GM12878 (cell line): ENCODE results near the gene IGHMBP2.

Source experiments
- BMI1 ChIP-seq: fragments of 450-650 bp; IDR thresholded peaks from 2 replicates; pipeline ENCODE4 v1.6.1; 2016; ENCODE audit warnings: mild to moderate bottlenecking, moderate library complexity, borderline replicate concordance
- CTCF ChIP-seq, 3 experiments: IDR thresholded peaks in 2 of 3; conservative IDR thresholded peaks in 1 of 3; 2 replicates each; pipeline ENCODE4 v1.5.1; 2011; ENCODE audit warnings: low read depth in 3 of 3, low read length in 3 of 3, mild to moderate bottlenecking in 3 of 3, control low read depth in 2 of 3, moderate library complexity in 2 of 3, inconsistent platforms in 1 of 3, mixed read lengths in 1 of 3; ENCODE audit not compliant: control insufficient read depth in 2 of 3, insufficient read depth in 1 of 3; ENCODE audit errors: extremely low read depth in 1 of 3
- EZH2 ChIP-seq: IDR thresholded peaks from 2 replicates; pipeline ENCODE4 v1.6.1; 2012; ENCODE audit warnings: low read depth, mild to moderate bottlenecking, control low read depth, inconsistent platforms, low read length, borderline replicate concordance; ENCODE audit not compliant: control insufficient read depth
- NFYB ChIP-seq: IDR thresholded peaks from 2 replicates; pipeline ENCODE4 v1.6.1; 2011; ENCODE audit warnings: low read depth, mild to moderate bottlenecking, low read length, improper control_type of control experiment, moderate library complexity; ENCODE audit not compliant: insufficient read depth
- POLR2A ChIP-seq: IDR thresholded peaks from 2 replicates; pipeline ENCODE4 v1.6.1; 2011; ENCODE audit warnings: low read depth, mild to moderate bottlenecking, low read length
- POLR2AphosphoS5 ChIP-seq: IDR thresholded peaks from 2 replicates; pipeline ENCODE4 v1.6.1; 2011; ENCODE audit warnings: mild to moderate bottlenecking, low read length, inconsistent platforms
- RCOR1 ChIP-seq: conservative IDR thresholded peaks from 2 replicates; pipeline ENCODE4 v1.6.1; 2012; ENCODE audit warnings: low read depth, low read length, improper control_type of control experiment
- TCF7 ChIP-seq: IDR thresholded peaks from 2 replicates; pipeline ENCODE4 v1.6.1; 2014; ENCODE audit warnings: antibody characterized with exemption, borderline replicate concordance
- YY1 ChIP-seq: IDR thresholded peaks from 2 replicates; pipeline ENCODE4 v1.6.1; 2011; ENCODE audit warnings: low read depth, mild to moderate bottlenecking, low read length
- ZNF274 ChIP-seq: IDR thresholded peaks from one replicate; pipeline ENCODE4 v1.8.0; 2011; ENCODE audit not compliant: insufficient read length, insufficient read depth
- ZNF622 ChIP-seq: fragments of 450-650 bp; IDR thresholded peaks from 2 replicates; pipeline ENCODE4 v1.6.1; 2017; ENCODE audit warnings: mild to moderate bottlenecking, inconsistent platforms

DNA sequence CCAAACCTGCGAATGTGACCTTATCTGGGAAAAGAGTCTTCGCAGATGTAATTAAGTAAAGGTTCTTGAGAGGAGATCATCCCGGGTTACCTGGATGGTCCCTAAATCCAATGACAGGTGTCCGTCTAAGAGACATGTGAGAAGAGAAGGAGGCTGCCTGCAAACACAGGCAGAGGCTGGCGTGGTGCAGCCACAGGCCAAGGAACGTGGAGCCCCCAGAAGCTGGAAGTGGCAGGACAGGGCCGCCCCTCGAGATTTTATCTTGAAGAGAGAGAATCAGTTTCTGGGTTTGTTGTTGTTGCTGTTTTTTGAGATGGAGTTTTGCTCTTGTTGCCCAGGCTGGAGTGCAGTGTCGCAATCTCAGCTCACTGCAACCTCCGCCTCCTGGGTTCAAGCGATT, 43.5 kb downstream of the IGHMBP2 start:
- TF ChIP-seq TCF7 (no peak), POLR2A (no peak), CTCF (IDR thresholded peaks at IDR 0.05 in 2 of 3, conservative IDR thresholded peaks at IDR 0.05 in 1 of 3; ENCODE audit: control insufficient read depth in 2 of 3, extremely low read depth in 1 of 3, insufficient read depth in 1 of 3, low read depth in 3 of 3, low read length in 3 of 3) (no peak), NFYB (no peak), ZNF622 (no peak), RCOR1 (no peak), POLR2AphosphoS5 (no peak), EZH2 (no peak), ZNF274 (no peak), BMI1 (no peak), YY1 (no peak)
